Measurements from ENCODE around the gene HTR7. TPM values are rescaled to one million over a fixed set of nuclear protein-coding genes. Genes with fewer than 3 reads are reported as not detected.
"Not testable (repeated sequence)": the region's sequence is repeated elsewhere in the genome, so short reads cannot be mapped to it uniquely, and the experiment has no call there.

Gene HTR7
- total and polyA plus RNA-seq, 2 donors from 2014 or later, result 0.38 TPM; not detected in 1

GRCh38 chr10:90837486-90837885, 20.4 kb downstream of the HTR7 start:
- intact Hi-C loops (cut with DNase I), result no loop called here
- no peak overlapping the region for H3K27ac ChIP-seq (ENCODE audit: low read depth in 2 of 2, low read length in 2 of 2)
- H3K9me3 ChIP-seq (ENCODE audit: control insufficient read depth in 2 of 3, insufficient read depth in 1 of 3, low read length in 3 of 3), result no peaks in the 10 kb centered on the region
- H3K4me3 ChIP-seq (ENCODE audit: low read length in 3 of 3), result no peak overlapping the region
- no peak for FAIRE-seq
- no peaks in the 10 kb centered on the region for H3K36me3 ChIP-seq (ENCODE audit: control insufficient read depth in 2 of 3, insufficient read depth in 3 of 3, low read length in 3 of 3)
- no peaks in the 10 kb centered on the region for H3K27me3 ChIP-seq (ENCODE audit: control insufficient read depth, insufficient read depth, low read length)
- no peaks in the 10 kb centered on the region for H3K4me1 ChIP-seq (ENCODE audit: control insufficient read depth in 2 of 3, insufficient read depth in 2 of 3, low read depth in 1 of 3, low read length in 3 of 3)
- no peak for DNase-seq
- no peak for TF ChIP-seq CTCF (IDR thresholded peaks at IDR 0.05; ENCODE audit: borderline replicate concordance, extremely low read depth, insufficient read depth)
- H3K9ac ChIP-seq (ENCODE audit: low read length in 3 of 3), result no peak overlapping the region

- no peaks in the 10 kb centered on the region for H3K9me3 ChIP-seq (ENCODE audit: control insufficient read depth in 2 of 3, insufficient read depth in 1 of 3, low read length in 3 of 3)
- H3K9ac ChIP-seq (ENCODE audit: low read length in 3 of 3), result no peak overlapping the region
- no peak for FAIRE-seq
- DNase-seq, result no peak
- no peaks in the 10 kb centered on the region for H3K4me1 ChIP-seq (ENCODE audit: control insufficient read depth in 2 of 3, insufficient read depth in 2 of 3, low read depth in 1 of 3, low read length in 3 of 3)
- no peak for TF ChIP-seq CTCF (IDR thresholded peaks at IDR 0.05; ENCODE audit: borderline replicate concordance, extremely low read depth, insufficient read depth)
- no peak overlapping the region for H3K4me3 ChIP-seq (ENCODE audit: low read length in 3 of 3)
- H3K36me3 ChIP-seq (ENCODE audit: control insufficient read depth in 2 of 3, insufficient read depth in 3 of 3, low read length in 3 of 3), result no peaks in the 10 kb centered on the region
- no peaks in the 10 kb centered on the region for H3K27me3 ChIP-seq (ENCODE audit: control insufficient read depth, insufficient read depth, low read length)
- H3K27ac ChIP-seq (ENCODE audit: low read depth in 2 of 2, low read length in 2 of 2), result no peak overlapping the region
- intact Hi-C loops (cut with DNase I), result no loop called here
These were observed 23.5 kb downstream of the HTR7 start for GRCh38 chr10:90834326-90834725.

- DNase-seq (peak in 1 of 5 donors; percentile 60), FAIRE-seq (no peak)
- Histone ChIP-seq H3K9ac (ENCODE audit: low read length in 3 of 3) (no peak overlapping the region), H3K4me3 (ENCODE audit: low read length in 3 of 3) (no peak overlapping the region), H3K36me3 (ENCODE audit: control insufficient read depth in 2 of 3, insufficient read depth in 3 of 3, low read length in 3 of 3) (no peaks in the 10 kb centered on the region), H3K4me1 (ENCODE audit: control insufficient read depth in 2 of 3, insufficient read depth in 2 of 3, low read depth in 1 of 3, low read length in 3 of 3) (no peaks in the 10 kb centered on the region), H3K27me3 (ENCODE audit: control insufficient read depth, insufficient read depth, low read length) (no peaks in the 10 kb centered on the region), H3K27ac (ENCODE audit: low read depth in 2 of 2, low read length in 2 of 2) (no peak overlapping the region), H3K9me3 (ENCODE audit: control insufficient read depth in 2 of 3, insufficient read depth in 1 of 3, low read length in 3 of 3) (no peaks in the 10 kb centered on the region)
- no peak for TF ChIP-seq CTCF (IDR thresholded peaks at IDR 0.05; ENCODE audit: borderline replicate concordance, extremely low read depth, insufficient read depth)
- intact Hi-C loops (cut with DNase I), result no loop called here
These were observed 25.7 kb downstream of the HTR7 start for GRCh38 chr10:90832111-90832510.

DNA sequence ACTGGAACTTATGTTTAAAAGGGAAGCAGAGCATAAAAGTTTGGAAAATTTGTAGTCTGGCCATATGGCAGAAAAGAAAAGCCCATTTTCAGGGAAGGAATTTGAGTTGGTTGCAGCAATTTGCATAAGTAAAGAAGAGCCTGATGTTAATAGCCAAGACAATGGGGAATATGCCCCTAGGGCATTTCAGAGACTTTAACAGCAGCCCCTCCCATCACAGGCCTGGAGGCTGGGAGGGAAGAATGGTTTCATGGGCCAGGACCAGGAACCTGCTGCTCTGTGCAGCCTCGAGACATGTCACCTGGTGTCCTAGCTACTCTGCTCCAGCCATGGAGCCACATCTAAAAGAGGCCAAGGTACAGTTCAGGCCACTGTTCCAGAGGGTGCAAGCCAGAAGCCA, 35.3 kb downstream of the HTR7 start:
- H3K4me3 ChIP-seq (ENCODE audit: low read length in 3 of 3), result no peak overlapping the region
- DNase-seq (no peak), FAIRE-seq (no peak)
- H3K27me3 ChIP-seq (ENCODE audit: control insufficient read depth, insufficient read depth, low read length), result no peaks in the 10 kb centered on the region
- no peaks in the 10 kb centered on the region for H3K36me3 ChIP-seq (ENCODE audit: control insufficient read depth in 2 of 3, insufficient read depth in 3 of 3, low read length in 3 of 3)
- no peak overlapping the region for H3K27ac ChIP-seq (ENCODE audit: low read depth in 2 of 2, low read length in 2 of 2)
- H3K4me1 ChIP-seq (ENCODE audit: control insufficient read depth in 2 of 3, insufficient read depth in 2 of 3, low read depth in 1 of 3, low read length in 3 of 3), result no peaks in the 10 kb centered on the region
- H3K9ac ChIP-seq (ENCODE audit: low read length in 3 of 3), result no peak overlapping the region
- no peak for TF ChIP-seq CTCF (IDR thresholded peaks at IDR 0.05; ENCODE audit: borderline replicate concordance, extremely low read depth, insufficient read depth)
- H3K9me3 ChIP-seq (ENCODE audit: control insufficient read depth in 2 of 3, insufficient read depth in 1 of 3, low read length in 3 of 3), result peaks cover 0 to 3% (median 0%) of the 10 kb centered on the region in 3 donors
- intact Hi-C loops (cut with DNase I), result no loop called here

DNA sequence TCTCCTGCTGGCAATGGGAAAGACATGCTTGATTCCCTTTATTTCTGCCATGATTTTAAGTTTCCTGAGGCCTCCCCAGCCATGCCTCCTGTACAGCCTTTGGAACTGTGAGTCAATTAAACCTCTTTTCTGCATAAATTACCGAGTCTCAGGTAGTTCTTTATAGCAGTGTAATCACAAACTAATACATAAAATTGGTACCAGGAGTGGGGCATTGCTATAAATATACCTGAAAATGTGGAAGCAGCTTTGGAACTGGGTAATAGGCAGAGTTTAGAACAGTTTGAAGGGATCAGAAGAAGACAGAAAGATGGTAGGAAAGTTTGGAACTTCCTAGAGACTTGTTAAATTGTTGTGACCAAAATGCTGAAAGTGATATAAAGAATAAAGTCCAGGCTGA, 36.0 kb downstream of the HTR7 start:
- H3K4me3 ChIP-seq (ENCODE audit: low read length in 3 of 3); FAIRE-seq; H3K9ac ChIP-seq (ENCODE audit: low read length in 3 of 3); H3K27ac ChIP-seq (ENCODE audit: low read depth in 2 of 2, low read length in 2 of 2); intact Hi-C loops (cut with DNase I); H3K4me1 ChIP-seq (ENCODE audit: control insufficient read depth in 2 of 3, insufficient read depth in 2 of 3, low read depth in 1 of 3, low read length in 3 of 3); H3K27me3 ChIP-seq (ENCODE audit: control insufficient read depth, insufficient read depth, low read length); H3K9me3 ChIP-seq (ENCODE audit: control insufficient read depth in 2 of 3, insufficient read depth in 1 of 3, low read length in 3 of 3); DNase-seq; H3K36me3 ChIP-seq (ENCODE audit: control insufficient read depth in 2 of 3, insufficient read depth in 3 of 3, low read length in 3 of 3): not testable (repeated sequence)

All from kidney (tissue), 14 donors.